ENCODE results near the gene DCAF12.

GRCh38 chr9:34171753-34172535, 45.4 kb upstream of the DCAF12 start:
- TF ChIP-seq POLR2AphosphoS5 (IDR thresholded peaks at IDR 0.05; ENCODE audit: low read depth, low read length) (no peak), CTCF (IDR thresholded peaks at IDR 0.05) (no peak), TCF12 (IDR thresholded peaks at IDR 0.05) (no peak)

Measured in SK-N-SH (cell line).